HG03039 (cell line): Measurements from ENCODE around the gene PRDM16.
"Not testable (repeated sequence)": the region's sequence is repeated elsewhere in the genome, so short reads cannot be mapped to it uniquely, and the experiment has no call there.

Experiments used
- ATAC-seq: cut with Tn5 transposase; IDR thresholded peaks from one replicate; pipeline ENCODE4 v1.9.1; 2021; ENCODE audit warnings: mild to moderate bottlenecking, moderate library complexity; ENCODE audit not compliant: unreplicated experiment

PRDM16 gene

GRCh38 chr1:3270403-3271245, 201.6 kb downstream of the PRDM16 start:
- no peak for ATAC-seq

DNA sequence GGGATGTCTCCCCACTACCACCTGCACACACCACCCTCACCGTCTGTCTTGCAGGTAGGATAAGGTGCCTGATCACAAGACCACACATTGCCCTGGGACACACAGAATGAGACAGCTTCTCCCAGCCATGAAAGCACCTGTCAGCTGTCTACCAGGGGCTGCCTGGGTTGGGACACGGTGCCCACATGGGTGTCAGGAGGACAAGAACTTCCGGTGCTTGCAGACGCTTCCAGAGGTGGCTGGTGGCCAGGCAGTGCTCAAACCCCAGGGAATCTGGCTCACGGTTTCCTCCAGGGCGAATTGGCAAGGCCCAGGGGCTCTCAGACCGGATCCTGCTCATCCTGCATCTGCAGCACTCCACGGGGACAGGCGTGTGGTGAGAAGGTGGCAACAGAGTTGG, 202.9 kb downstream of the PRDM16 start:
- no peak for ATAC-seq

DNA sequence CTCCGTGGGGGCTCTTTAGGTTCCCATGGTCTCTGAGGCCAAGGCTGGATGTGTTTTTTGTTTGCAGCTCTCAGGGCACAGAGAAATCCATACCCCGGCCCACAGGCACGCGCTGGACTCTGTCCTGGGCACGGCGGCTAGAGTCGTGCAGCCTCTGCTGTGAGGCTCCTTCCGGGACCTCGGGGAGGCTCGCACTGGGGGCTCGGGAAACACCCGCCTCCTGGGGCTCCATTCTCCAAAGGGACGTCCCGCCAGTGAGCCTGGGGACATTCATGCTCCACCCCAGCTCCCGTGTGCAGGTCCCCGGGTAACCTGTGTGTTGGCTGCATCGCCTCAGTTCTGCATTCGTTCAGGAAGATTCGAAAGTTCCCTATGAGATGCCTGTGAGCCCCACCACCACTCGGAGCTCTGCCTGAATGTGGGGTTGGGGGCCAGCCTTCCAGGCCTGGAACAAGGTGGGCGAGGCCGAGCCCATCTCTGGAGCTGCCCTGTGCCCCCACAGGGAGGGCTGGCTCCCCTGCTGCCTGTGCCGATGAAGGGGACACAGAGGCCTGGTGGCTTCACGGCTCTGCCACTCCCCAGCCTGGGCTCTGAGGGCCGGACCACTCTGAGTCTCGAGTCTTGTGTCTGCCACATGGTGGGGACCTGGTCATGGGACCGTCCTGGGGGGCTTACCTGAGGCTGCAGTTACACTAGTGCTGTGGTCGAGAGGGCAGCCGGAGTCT, 203.5 kb downstream of the PRDM16 start:
- ATAC-seq, result no peak

DNA sequence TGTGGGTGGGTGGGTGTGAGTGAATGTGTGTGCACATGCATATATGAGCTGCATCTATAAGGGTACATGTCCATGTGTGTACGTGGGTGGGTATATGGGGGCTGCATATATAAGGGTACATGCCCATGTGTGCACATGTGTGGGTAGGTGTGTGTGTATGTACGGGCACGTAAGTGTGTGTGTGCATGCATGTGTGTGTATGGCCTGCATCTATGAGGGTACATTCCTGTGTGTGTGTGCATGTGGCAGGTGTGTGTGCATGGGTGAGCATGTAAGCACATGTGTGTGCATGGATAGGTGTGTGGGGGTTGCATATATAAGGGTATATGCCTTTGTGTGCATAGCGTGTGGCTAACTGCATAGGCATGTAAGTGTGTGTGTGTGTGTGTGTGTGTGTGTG, 204.4 kb downstream of the PRDM16 start:
- no peak for ATAC-seq

DNA sequence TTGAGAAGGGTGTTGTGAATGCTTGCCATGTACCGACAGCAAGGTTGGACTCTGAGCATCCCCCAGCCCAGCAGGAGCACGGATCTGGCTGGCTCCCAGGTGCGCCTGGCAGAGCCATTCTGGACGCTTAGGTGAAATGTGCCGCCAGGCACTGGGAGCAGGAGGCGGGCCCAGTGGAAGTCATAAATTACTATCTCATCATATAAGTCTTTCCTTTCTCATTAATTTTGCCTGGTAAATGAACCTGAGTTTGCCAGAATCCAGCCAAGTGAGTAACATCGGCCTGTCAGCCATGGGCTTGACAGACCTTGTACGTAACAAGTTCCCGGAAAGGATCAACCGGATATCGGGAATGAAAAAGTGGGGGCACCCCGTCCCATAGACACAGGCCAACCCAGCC, 206.0 kb downstream of the PRDM16 start:
- ATAC-seq, result no peak

GRCh38 chr1:3275471-3276340, 206.7 kb downstream of the PRDM16 start:
- no peak for ATAC-seq

DNA sequence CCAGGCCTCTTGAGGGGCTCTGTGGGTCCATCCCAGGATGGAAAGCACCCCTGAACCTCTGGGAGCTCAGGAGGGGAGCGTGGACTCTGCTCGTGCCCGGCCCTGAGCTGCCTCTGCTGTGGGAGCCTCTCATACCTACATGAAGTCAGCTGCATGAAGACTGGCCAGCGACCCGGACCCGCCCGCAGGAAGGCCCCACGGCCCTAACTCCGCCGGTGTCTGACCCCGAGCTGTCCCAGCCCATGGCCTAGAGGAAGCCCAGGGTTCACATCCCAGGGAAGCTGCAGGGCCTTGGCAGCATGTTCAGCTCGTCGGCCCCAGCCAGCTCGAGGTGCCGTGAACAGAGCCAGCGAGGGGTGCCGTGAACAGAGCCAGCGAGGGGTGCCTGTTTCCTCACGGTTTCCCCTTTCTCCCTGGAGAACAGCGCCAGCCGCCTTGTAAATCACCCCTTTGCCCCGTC, 207.4 kb downstream of the PRDM16 start:
- ATAC-seq, result no peak

- ATAC-seq, result no peak
Observed at GRCh38 chr1:3277011-3277471, 208.0 kb downstream of the PRDM16 start.

GRCh38 chr1:3277623-3278022, 208.6 kb downstream of the PRDM16 start:
- ATAC-seq, result no peak

DNA sequence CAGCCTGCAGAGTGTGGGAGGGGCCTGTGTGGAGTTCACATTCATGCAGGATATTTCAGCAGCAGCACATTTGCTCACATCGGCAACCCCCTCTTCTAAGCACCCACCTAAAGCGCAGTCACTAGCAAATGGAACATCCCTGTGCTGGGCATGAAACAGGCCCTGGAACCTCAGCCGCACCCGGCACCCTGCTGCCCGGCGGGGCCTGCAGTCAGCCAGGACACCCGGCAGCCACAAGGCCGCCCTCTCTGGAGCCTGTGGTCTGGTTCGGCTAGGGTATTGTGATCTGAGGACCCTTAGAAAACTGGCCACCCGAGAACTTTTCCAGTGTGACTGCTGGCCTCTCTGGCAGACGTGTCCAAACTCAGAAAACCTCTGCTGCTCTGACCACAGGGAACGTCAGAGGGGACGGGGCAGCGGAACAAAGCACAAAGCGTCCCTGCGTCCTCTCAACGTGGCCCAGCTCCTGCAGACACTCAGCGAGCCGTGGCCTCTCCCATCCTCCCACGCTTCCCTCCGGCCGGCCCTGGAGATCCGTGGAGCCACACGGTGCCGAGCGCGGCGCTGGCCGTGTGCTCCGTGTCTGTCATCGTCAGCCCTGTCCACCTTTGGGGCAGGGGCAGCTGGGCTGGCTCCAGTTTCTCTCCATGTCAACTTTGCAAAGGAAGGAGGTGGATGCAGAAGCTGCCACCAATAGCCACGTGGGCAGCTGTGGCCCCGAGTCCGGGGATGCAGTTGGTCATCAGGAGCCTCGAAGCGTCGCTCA, 209.6 kb downstream of the PRDM16 start:
- ATAC-seq, result no peak

- no peak for ATAC-seq
Observed at GRCh38 chr1:3279182-3279470, 210.1 kb downstream of the PRDM16 start.

DNA sequence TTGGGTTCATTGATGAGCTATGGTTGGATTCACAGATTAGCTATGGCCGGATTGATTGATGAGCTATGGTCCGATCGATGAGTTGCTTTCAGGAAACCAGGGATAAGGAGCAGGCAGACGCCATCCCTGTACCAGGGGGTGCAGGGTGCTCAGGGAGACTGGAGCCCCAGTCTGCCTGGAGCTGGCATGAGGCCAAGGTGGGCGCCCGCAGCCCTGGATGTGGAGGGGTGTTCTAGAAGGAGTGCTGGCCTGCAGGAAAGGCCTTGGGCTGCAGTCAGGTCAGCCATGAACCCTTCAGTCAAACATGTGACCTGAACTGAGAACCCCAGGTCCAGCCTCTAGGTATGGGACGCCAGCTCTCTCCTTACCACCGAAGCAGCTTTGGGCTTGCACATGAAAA, 212.7 kb downstream of the PRDM16 start:
- ATAC-seq, result no peak

DNA sequence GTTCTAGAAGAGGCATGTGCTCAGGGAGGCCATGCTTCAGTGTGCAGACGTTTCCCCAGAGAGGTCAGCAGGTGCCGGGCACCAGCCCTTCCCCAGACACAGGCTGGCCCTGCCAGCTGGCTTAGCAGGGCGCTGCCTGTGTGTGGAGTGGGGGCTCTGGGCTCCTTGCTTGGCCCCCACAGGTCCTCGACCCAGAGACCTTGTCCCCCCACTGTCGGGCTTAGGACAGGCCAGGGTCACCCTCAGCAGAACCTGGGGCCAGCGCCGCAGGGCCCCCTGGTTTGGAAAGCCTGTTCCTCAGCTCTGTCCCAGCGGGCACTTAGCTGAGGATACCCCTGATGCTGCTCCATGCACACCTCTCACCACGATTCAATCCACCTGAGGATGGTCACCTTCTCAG, 213.2 kb downstream of the PRDM16 start:
- no peak for ATAC-seq

GRCh38 chr1:3282656-3283430, 213.8 kb downstream of the PRDM16 start:
- ATAC-seq, result no peak

DNA sequence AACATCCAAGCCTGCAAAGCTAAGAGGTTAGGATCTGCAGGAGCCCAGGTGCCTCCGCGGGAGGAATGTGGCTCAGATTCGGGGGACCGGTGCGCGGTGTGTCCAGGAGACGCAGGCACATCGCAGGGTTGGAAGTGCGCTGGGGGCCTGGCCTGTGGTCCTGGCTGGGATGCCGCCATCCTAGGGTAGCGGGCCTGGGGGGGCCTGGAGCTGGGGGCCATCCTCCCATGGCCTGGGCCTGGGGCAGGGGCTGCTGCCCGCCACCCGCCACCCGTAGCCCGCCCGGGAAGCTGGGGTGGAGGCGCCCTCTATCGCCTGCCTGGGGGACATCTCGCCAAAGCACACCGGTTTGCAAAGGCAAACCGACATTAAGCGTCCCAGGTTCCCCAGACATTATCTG, 214.8 kb downstream of the PRDM16 start:
- no peak for ATAC-seq

DNA sequence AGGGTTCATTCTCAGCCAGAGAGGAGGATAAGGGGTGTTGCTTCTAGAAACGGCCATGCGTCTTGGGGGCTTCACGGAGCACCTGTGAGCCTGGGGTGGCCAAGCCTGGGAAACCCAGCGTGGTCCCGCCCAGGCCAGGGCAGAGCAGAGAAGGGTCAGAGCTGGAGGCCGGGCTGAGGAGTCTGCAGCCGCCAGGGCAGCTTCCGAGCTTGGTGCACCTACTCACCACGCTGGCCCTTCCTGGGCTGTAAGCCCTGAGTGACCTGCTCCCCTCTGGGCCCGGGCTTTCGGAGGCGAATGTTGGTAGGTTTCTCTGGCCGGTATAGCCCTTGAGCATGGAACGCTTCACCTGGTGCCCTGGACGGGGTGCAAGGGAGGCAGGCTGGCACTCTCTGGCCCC, 215.7 kb downstream of the PRDM16 start:
- ATAC-seq, result no peak

- ATAC-seq, result no peak
Observed at GRCh38 chr1:3285106-3285740, 216.2 kb downstream of the PRDM16 start.

DNA sequence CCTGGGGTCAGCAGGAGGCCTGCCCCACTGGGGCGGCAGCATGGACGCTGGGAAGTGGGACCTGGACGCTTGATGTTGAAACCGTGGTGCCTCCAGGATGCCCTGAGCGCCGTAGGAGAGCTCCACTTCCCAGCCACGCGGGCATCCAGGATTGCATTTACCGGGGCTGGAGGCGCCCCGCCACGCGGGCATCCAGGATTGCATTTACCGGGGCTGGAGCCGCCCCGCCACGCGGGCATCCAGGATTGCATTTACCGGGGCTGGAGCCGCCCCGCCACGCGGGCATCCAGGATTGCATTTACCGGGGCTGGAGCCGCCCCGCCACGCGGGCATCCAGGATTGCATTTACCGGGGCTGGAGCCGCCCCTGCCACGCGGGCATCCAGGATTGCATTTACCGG, 218.1 kb downstream of the PRDM16 start:
- ATAC-seq, result not testable (repeated sequence)

- ATAC-seq, result no peak
Observed at GRCh38 chr1:3287656-3288160, 218.7 kb downstream of the PRDM16 start.
